ENCODE measurements around the gene ZNF605. TPM values are rescaled to one million over a fixed set of nuclear protein-coding genes. Genes with fewer than 3 reads are reported as not detected.

The ZNF605 gene
- total RNA-seq = 13.4 and 17.0 TPM in 2 replicates

DNA sequence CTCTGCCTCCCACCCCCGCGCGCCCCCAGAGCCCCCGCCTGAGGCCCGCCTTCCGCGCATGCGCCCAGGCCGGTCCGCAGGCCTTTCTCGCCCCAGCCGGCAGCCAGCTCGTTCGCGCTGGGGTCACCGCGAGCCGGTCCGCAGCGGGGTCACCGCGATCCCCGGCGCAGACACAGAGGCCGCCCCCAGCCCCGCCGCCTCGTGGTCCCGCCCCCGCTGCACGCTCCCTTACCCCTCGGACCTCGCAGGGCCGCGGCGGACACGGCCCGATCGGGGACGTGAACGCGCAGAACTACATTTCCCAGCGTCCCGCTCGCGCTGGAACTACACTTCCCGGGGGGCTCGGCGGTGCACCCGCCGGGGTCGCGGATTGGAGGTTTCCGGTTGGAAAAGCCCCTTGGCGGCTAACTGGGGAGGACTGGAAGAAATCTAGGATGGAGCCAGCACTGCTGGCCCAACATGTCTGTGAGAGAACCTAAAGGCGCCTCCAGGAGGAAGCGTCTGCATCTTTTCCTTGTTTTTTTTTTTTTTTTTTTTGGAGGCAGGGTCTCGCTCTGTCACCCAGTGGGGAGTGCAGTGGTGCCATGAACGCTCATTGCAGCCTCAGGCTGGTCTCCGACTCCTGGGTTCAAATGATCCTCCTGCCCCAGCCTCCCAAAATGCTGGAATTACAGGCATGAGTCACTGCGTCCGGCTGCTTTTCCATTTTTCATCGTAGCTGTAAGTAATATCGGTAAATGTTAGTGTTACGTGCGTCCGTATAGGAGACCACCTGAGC is at the start of gene ZNF605:
TSS of gene ZNF605 (minus strand) at position 296 of the 778 bp plus-strand sequence. CDS start 10,671 bp downstream, outside the sequence.

DNA sequence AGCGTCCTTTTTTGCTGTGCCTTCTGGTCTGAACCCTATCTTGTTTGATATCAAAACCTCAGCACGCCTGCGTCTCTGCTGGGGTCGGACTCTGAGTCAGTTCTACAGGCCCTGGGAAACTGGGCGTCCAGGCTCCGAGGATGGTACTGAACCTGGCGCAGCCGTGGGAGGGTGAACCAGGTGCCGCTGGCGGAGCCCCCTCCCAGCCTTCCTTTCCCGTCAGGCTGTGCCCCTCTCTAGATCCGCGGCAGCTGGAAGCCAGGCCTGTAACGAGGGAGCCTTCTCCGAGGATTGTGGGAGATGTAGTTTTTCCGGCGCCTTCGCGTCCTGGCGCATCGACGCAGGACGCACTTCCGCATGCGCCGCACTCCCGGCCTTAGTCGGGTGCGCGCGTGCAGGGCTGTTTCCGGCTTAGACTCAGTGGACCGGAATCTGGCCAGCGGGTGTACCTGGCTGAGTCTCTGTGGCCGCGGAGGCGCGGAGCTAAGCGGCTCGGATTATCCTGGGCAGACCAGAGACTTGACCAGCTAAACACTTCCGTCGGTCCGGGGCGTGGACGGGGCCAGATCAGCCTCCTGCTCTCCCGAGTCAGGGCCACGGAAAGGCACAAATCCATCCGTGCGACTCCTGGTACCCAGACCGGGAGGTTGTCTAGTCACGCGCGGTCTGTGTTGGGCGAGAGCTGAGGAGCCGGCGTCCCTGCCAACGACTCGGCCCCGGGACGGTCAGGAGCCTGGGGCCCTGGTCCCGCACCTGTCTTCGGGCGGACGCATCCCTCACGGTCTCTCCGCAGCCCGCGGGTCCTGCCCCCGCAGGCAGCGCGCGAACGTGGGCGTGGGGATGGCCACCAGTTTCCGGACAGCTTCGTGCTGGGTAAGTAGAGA is 30.1 kb upstream of the ZNF605 start, which contains the start of gene ZNF26:
TSS of gene ZNF26 (plus strand) at position 367 of the 884 bp plus-strand sequence. CDS start at position 841, 474 bp downstream.

DNA sequence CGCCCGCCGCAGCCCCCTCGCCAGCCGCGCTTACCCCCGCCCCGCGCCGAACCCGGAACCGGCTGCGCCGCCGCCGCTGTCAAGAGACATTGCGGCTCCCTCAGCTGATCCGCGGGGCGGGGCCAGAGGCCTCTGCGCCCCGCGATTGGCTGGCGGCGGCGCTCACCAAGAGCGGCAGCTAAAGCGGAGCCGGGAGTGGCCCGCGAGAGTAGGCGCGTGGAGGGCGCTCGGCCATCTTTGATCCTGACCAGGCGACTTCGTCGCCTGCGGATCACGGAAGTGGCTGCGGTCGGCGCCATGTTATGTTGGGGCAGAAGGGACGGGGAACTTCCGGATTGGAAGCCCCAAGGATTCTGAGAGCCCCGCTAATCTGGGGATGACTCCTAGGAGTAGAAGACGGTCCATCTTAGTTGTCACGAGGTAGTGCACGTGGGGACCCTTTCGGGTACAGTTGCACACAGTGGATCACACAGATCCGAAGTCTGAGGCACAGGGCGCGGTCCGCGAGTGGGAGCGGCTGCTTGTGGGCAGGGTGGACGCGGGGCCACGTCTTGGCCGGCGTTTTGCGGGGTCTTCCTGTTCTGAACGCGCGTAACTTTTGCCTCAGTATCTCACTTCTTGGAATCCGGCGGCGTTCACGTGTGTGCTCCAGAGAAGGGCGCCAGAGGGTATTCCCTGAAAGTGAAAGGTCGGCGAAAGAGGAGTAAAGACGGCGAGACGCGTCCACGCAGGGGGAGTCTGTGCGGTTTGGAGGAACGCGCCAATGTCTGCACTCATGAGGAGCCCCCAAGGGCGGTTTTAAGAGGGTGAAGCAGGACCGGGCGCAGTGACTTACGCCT is 68.4 kb downstream of the ZNF605 start, which contains the start of gene CHFR:
TSS of gene CHFR (minus strand) at position 93 of the 839 bp plus-strand sequence. CDS start 277 bp downstream, outside the sequence.

Small RNA genes lying within 50 kb of the gene (small RNA-seq; reads per million reads assigned to genes)
- not detected for gene RNU4ATAC12P

Other genes with a start within 250 kb of the ZNF605 start
- 47.7 and 58.9 TPM in 2 replicates for gene PGAM5, start 245.5 kb downstream of the ZNF605 start, total RNA-seq
- 102 and 108 TPM in 2 replicates for gene ANKLE2, start 194.5 kb downstream of the ZNF605 start, total RNA-seq
- 101 and 102 TPM in 2 replicates for gene GOLGA3, start 127.4 kb downstream of the ZNF605 start, total RNA-seq
- 52.0 and 55.9 TPM in 2 replicates for gene CHFR, start 68.7 kb downstream of the ZNF605 start, total RNA-seq
- 11.7 and 15.8 TPM in 2 replicates for gene ZNF26, start 30.1 kb upstream of the ZNF605 start, total RNA-seq
- 34.2 and 43.8 TPM in 2 replicates for gene ZNF84, start 81.2 kb upstream of the ZNF605 start, total RNA-seq
- gene ZNF140, start 124.6 kb upstream of the ZNF605 start, total RNA-seq = 20.8 and 23.0 TPM in 2 replicates
- 1.5 and 2.0 TPM in 2 replicates for gene ZNF891, start 174.0 kb upstream of the ZNF605 start, total RNA-seq
- 4.9 and 7.8 TPM in 2 replicates for gene ZNF10, start 174.3 kb upstream of the ZNF605 start, total RNA-seq
- 22.8 and 23.4 TPM in 2 replicates for gene ZNF268, start 225.2 kb upstream of the ZNF605 start, total RNA-seq

Data from thoracic aorta endothelial cell (primary cell).